ENCODE measurements around the gene LLGL1. TPM values are rescaled to one million over a fixed set of nuclear protein-coding genes. Genes with fewer than 3 reads are reported as not detected.

Gene LLGL1
- polyA plus RNA-seq, 3 donors = 0.52 to 10.8 (median 0.76) TPM

DNA sequence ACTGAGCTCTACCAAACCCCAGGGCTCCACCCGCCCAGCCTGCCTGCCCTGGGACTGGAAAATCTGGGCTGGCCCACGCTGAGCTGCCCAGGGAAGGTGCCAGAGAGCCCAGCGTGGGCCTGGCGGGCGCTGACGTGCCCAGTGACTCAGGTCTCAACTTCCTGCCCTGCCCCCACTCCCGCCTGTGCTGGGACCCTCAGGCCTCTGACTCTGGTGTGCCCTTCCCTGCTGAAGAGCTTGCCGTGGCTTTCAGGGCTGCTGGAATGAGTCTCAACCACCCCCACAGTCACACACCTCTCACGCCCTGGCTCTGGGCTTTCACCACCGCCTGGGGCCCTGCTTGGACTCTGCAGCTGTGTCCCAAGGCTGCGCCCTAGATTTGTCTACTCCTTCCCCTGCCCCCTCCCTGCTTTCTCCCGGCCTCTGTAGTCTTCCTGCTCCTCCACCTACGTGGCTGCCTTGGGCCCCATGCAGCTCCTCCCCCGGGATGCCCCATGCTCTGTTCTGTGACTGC is 10.4 kb downstream of the LLGL1 start:
- peaks cover 24 to 57% of the 10 kb centered on the region in 2 donors for H3K36me3 ChIP-seq (replicated peaks in 1 of 2; ENCODE audit: control insufficient read depth in 1 of 2, insufficient read depth in 2 of 2, low read length in 2 of 2)
- no peaks in the 10 kb centered on the region for H3K9me3 ChIP-seq (replicated peaks in 1 of 2; ENCODE audit: control insufficient read depth in 1 of 2, insufficient read depth in 1 of 2, low read length in 2 of 2)
- H3K4me3 ChIP-seq (replicated peaks in 1 of 3; ENCODE audit: low read depth in 2 of 3, low read length in 3 of 3) = no peak overlapping the region
- no peak overlapping the region for H3K4me3 Mint-ChIP-seq
- H3K9ac ChIP-seq (ENCODE audit: insufficient read depth, low read length, poor library complexity, severe bottlenecking) = no peak overlapping the region
- TF ChIP-seq CTCF (IDR thresholded peaks at IDR 0.05) = no peak
- H3K27me3 Mint-ChIP-seq (ENCODE audit: low read depth in 3 of 3) = peaks cover 0 to under 1% (median 0%) of the 10 kb centered on the region in 3 donors
- H3K4me2 ChIP-seq (replicated peaks; ENCODE audit: extremely low read depth, low read length, poor library complexity, severe bottlenecking) = no peak overlapping the region
- peaks cover 43 to 65% of the 10 kb centered on the region in 2 donors for H3K36me3 Mint-ChIP-seq
- DNase-seq = no peak
- no peaks in the 10 kb centered on the region for H4K20me1 ChIP-seq (ENCODE audit: insufficient read depth, low read length)
- peak overlapping the region in 3 of 7 donors; percentile 24 to 52 (median 30) for H3K27ac Mint-ChIP-seq
- H3K4me1 Mint-ChIP-seq = no peaks in the 10 kb centered on the region
- H3K9me3 Mint-ChIP-seq = no peaks in the 10 kb centered on the region
- 74% methylated on average over 13 of the region's 14 CpGs for WGBS (ENCODE audit: insufficient coverage)
- H3K4me1 ChIP-seq (ENCODE audit: control insufficient read depth in 1 of 2, insufficient read depth in 2 of 2, low read length in 2 of 2) = no peaks in the 10 kb centered on the region
- no peak overlapping the region for H2AFZ ChIP-seq (ENCODE audit: insufficient read depth, low read depth, low read length, poor library complexity, severe bottlenecking)
- H3K27ac ChIP-seq (ENCODE audit: low read depth in 1 of 2, low read length in 2 of 2) = no peak overlapping the region
- H3K79me2 ChIP-seq (ENCODE audit: insufficient read depth, low read length) = no peaks in the 10 kb centered on the region
- no peaks in the 10 kb centered on the region for H3K27me3 ChIP-seq (ENCODE audit: control insufficient read depth in 2 of 2, insufficient read depth in 2 of 2, low read length in 2 of 2)
- intact Hi-C loops (cut with micrococcal nuclease) = no loop called here

DNA sequence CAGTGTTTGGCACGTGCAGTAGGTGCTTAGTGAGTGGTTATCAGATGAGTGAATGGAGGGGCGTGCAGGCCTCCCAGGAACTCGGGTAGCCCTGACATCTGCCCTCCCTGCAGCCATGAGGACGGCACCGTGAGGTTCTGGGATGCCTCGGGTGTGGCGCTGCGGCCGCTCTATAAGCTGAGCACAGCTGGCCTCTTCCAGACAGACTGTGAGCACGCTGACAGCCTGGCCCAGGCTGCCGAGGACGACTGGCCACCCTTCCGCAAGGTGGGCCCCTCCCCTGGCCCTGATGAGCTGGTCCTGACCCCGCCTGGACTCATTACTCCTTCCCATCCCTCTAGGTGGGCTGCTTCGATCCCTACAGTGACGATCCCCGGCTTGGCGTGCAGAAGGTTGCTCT is 11.1 kb downstream of the LLGL1 start:
- DNase-seq = no peak
- WGBS (ENCODE audit: insufficient coverage) = 98% methylated on average over 14 of the region's 18 CpGs
- Histone ChIP-seq H3K9me3 (replicated peaks in 1 of 2; ENCODE audit: control insufficient read depth in 1 of 2, insufficient read depth in 1 of 2, low read length in 2 of 2) (no peaks in the 10 kb centered on the region), H3K4me1 (ENCODE audit: control insufficient read depth in 1 of 2, insufficient read depth in 2 of 2, low read length in 2 of 2) (no peaks in the 10 kb centered on the region), H2AFZ (ENCODE audit: insufficient read depth, low read depth, low read length, poor library complexity, severe bottlenecking) (no peak overlapping the region), H3K36me3 (replicated peaks in 1 of 2; ENCODE audit: control insufficient read depth in 1 of 2, insufficient read depth in 2 of 2, low read length in 2 of 2) (peaks cover 30 to 60% of the 10 kb centered on the region in 2 donors), H4K20me1 (ENCODE audit: insufficient read depth, low read length) (no peaks in the 10 kb centered on the region), H3K27ac (ENCODE audit: low read depth in 1 of 2, low read length in 2 of 2) (no peak overlapping the region), H3K27me3 (ENCODE audit: control insufficient read depth in 2 of 2, insufficient read depth in 2 of 2, low read length in 2 of 2) (no peaks in the 10 kb centered on the region), H3K4me2 (replicated peaks; ENCODE audit: extremely low read depth, low read length, poor library complexity, severe bottlenecking) (no peak overlapping the region), H3K4me3 (replicated peaks in 1 of 3; ENCODE audit: low read depth in 2 of 3, low read length in 3 of 3) (no peak overlapping the region), H3K9ac (ENCODE audit: insufficient read depth, low read length, poor library complexity, severe bottlenecking) (no peak overlapping the region), H3K79me2 (ENCODE audit: insufficient read depth, low read length) (no peaks in the 10 kb centered on the region)
- H3K27me3 Mint-ChIP-seq (ENCODE audit: low read depth in 3 of 3) = peaks cover 0 to 2% (median 0%) of the 10 kb centered on the region in 3 donors
- no peaks in the 10 kb centered on the region for H3K9me3 Mint-ChIP-seq
- no peaks in the 10 kb centered on the region for H3K4me1 Mint-ChIP-seq
- H3K4me3 Mint-ChIP-seq = no peak overlapping the region
- TF ChIP-seq CTCF (IDR thresholded peaks at IDR 0.05) = no peak
- H3K36me3 Mint-ChIP-seq = peaks cover 44 to 71% of the 10 kb centered on the region in 2 donors
- intact Hi-C loops (cut with micrococcal nuclease) = no loop called here
- peak overlapping the region in 2 of 7 donors; percentile 32 to 68 for H3K27ac Mint-ChIP-seq
